Hematopoietic multipotent progenitor cell treated with erythropoietin and hydrocortisone succinate and interleukin-3 and kit ligand, for 8 days (in vitro differentiated cells): ENCODE data around the gene CEP131.
A peak's percentile ranks its signal among the peaks of the same experiment; 100 is the strongest.

Experiments used
- DNase-seq: peaks from one replicate; pipeline ENCODE4 v3.0.0-alpha.2; 2015

Gene CEP131

GRCh38 chr17:81143717-81144422, 78.9 kb downstream of the CEP131 start:
- no peak for DNase-seq

- no peak for DNase-seq
Observed at GRCh38 chr17:81143200-81143527, 79.6 kb downstream of the CEP131 start.

GRCh38 chr17:81142301-81143199, 80.2 kb downstream of the CEP131 start:
- peak; percentile 77 for DNase-seq

GRCh38 chr17:81140695-81141094, 82.1 kb downstream of the CEP131 start:
- no peak for DNase-seq

GRCh38 chr17:81140018-81140417, 82.7 kb downstream of the CEP131 start:
- DNase-seq = no peak
